ENCODE measurements around the gene POMT2. TPM values are rescaled to one million over a fixed set of nuclear protein-coding genes. Genes with fewer than 3 reads are reported as not detected.

POMT2 gene
- total RNA-seq, 1 donor from 2014 or later = 46.1 TPM

GRCh38 chr14:77306416-77306815, 14.3 kb downstream of the POMT2 start:
- TF ChIP-seq CTCF (IDR thresholded peaks at IDR 0.05; ENCODE audit: unreplicated experiment) = no peak
- Mint-ChIP-seq H3K4me1 (peaks cover 18% of the 10 kb centered on the region), H3K36me3 (peaks cover 11% of the 10 kb centered on the region), H3K9me3 (no peaks in the 10 kb centered on the region), H3K4me3 (no peak overlapping the region), H3K27ac (peak overlapping the region; percentile 91), H3K27me3 (ENCODE audit: low read depth) (no peaks in the 10 kb centered on the region)
- DNase-seq (ENCODE audit: low spot score in 2 of 2, unreplicated experiment in 2 of 2) = no peak

GRCh38 chr14:77305696-77306095, 15.0 kb downstream of the POMT2 start:
- peaks cover 18% of the 10 kb centered on the region for H3K4me1 Mint-ChIP-seq
- peaks cover 11% of the 10 kb centered on the region for H3K36me3 Mint-ChIP-seq
- H3K9me3 Mint-ChIP-seq = no peaks in the 10 kb centered on the region
- no peak overlapping the region for H3K27ac Mint-ChIP-seq
- DNase-seq (ENCODE audit: low spot score in 2 of 2, unreplicated experiment in 2 of 2) = no peak
- H3K27me3 Mint-ChIP-seq (ENCODE audit: low read depth) = no peaks in the 10 kb centered on the region
- no peak overlapping the region for H3K4me3 Mint-ChIP-seq
- TF ChIP-seq CTCF (IDR thresholded peaks at IDR 0.05; ENCODE audit: unreplicated experiment) = no peak

GRCh38 chr14:77303417-77304156, 17.1 kb downstream of the POMT2 start:
- H3K4me3 Mint-ChIP-seq = no peak overlapping the region
- peaks cover 12% of the 10 kb centered on the region for H3K36me3 Mint-ChIP-seq
- H3K27ac Mint-ChIP-seq = peak overlapping the region; percentile 22
- H3K4me1 Mint-ChIP-seq = peaks cover 18% of the 10 kb centered on the region
- TF ChIP-seq CTCF (IDR thresholded peaks at IDR 0.05; ENCODE audit: unreplicated experiment) = no peak
- DNase-seq (ENCODE audit: low spot score in 2 of 2, unreplicated experiment in 2 of 2) = no peak
- no peaks in the 10 kb centered on the region for H3K9me3 Mint-ChIP-seq
- H3K27me3 Mint-ChIP-seq (ENCODE audit: low read depth) = no peaks in the 10 kb centered on the region

- DNase-seq (ENCODE audit: low spot score in 2 of 2, unreplicated experiment in 2 of 2) = no peak
- Mint-ChIP-seq H3K36me3 (peaks cover 19% of the 10 kb centered on the region), H3K4me1 (peaks cover 18% of the 10 kb centered on the region), H3K27me3 (ENCODE audit: low read depth) (no peaks in the 10 kb centered on the region), H3K9me3 (no peaks in the 10 kb centered on the region), H3K4me3 (no peak overlapping the region), H3K27ac (no peak overlapping the region)
- no peak for TF ChIP-seq CTCF (IDR thresholded peaks at IDR 0.05; ENCODE audit: unreplicated experiment)
Measured at GRCh38 chr14:77302926-77303325, 17.8 kb downstream of the POMT2 start.

- Mint-ChIP-seq H3K4me3 (no peak overlapping the region), H3K27ac (no peak overlapping the region), H3K36me3 (peaks cover 26% of the 10 kb centered on the region), H3K9me3 (no peaks in the 10 kb centered on the region), H3K4me1 (peaks cover 12% of the 10 kb centered on the region), H3K27me3 (ENCODE audit: low read depth) (no peaks in the 10 kb centered on the region)
- DNase-seq (ENCODE audit: low spot score in 2 of 2, unreplicated experiment in 2 of 2) = peak in 1 of 2 experiments; percentile 68
- peak; percentile 70 for TF ChIP-seq CTCF (IDR thresholded peaks at IDR 0.05; ENCODE audit: unreplicated experiment)
Measured at GRCh38 chr14:77301103-77301502, 19.6 kb downstream of the POMT2 start.

Data from mesothelial cell of epicardium (in vitro differentiated cells).